CD4-positive, alpha-beta T cell treated with Interleukin-17A for 1 hour (primary cell): Measurements from ENCODE around the gene NPIPB6.

ENCODE experiments used
- DNase-seq: peaks from one replicate; pipeline ENCODE4 v3.0.0-alpha.2; 2020

The NPIPB6 gene

DNA sequence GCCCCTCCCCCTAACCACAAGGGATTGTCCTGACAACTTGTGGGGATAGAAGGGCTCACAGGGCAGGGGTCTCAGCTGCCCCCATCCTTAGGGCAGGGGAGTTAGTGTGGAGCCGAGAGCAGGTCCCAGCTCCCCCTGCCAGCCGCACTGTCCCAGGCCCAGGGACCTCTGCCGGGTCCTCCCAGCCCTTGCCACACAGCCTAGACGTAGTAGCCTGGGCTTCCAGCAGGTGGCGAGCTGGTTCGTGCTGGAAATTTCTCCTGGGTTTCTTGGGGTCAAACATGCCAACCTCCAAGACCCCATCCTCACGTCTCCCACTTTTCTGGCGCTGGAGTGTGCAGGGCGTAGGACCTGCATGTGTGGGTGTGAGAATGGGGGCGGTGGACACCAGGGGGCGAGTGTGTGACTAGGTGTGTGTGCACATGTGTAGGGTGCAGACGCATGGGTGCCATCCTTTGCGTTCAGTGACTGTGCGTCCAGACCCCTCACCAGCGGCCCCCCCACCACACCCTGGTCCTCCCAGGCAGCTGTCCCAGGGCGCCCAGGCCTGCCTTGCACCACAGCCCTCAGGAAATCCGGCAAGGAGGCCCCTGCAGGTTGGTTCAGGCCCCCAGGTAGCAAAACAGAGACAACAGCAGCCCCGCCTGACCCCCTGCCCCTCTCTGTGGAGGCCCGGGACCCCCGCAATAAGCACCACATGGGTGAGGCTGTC is 41.5 kb downstream of the NPIPB6 start:
- DNase-seq: peak; percentile 38

DNA sequence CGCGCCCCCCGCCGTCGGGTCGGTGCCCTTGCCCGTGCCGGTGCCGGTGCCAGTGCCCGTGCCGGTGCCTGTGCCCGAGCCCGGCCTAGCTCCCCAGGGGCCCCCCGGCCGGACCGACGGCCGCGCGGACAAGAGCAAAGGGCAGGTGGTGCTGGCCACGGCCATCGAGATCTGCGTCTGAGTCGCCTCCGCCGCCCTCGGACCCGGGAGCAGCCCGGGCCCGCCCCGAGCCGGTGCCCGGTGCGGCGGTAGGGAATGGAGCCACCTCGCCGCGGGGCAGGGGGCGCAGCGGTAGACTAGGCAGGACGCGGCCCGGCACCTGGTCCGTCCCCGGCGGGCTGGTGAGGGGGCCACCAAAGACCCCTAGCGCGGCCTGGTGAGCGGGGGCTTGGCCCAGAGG is 42.6 kb downstream of the NPIPB6 start:
- no peak for DNase-seq

- no peak for DNase-seq
Measured at GRCh38 chr16:28320023-28320561, 43.2 kb downstream of the NPIPB6 start.

- DNase-seq: no peak
Measured at GRCh38 chr16:28319476-28320022, 43.8 kb downstream of the NPIPB6 start.

DNA sequence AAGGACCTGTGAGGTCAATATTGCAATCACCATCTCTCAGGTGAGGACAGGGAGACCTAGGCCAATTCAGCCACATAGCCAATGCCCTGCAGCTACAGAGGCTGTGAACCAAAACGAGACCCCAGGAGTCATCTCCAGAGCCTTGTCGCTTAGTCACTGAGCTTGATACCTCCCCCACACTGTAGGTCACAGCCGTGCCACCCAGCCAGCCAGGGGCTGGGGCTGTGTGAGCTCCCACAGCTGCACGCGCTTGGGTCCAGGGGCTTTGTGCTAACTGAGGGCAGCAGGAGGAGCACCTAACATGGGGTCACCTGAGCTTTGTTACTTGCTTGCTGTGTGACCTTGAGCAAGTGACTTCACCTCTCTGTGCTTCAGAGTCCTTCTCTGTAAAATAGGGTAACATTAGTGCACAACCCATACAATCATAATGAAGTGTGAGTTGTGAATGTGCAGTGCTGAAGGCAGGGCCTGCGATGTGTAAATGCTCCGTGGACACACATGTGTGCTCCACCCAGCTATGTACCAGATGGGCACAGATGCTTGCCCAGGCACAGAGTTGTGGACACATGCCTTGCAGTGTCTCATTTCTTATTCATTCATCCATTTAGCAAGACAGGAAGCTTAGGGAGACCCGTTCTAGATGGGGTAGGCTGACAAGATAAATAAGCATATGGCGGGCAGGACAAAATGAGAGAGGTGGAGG is 45.1 kb downstream of the NPIPB6 start:
- DNase-seq: no peak

GRCh38 chr16:28317040-28317880 is 46.0 kb downstream of the NPIPB6 start:
- DNase-seq: peak; percentile 78

DNA sequence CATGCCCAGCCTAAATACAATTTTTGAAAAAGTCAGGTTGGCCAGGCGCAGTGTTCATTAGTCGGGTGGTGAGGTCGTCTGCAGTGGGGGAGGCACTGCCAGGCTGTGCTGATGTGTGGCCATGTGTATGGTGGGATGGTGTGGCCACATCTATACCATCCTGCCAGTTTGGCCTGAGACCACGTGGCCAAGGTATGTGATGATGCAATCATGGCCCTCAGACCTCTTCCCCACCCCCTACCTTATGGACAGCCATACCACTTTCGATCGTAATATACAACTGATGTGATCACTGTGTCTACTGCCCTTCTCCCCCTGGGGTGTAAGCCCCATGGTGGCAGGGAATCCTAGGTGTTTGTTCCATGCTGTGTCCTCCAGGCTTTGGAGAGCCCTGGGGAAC is 47.3 kb downstream of the NPIPB6 start:
- no peak for DNase-seq

- DNase-seq: no peak
Measured at GRCh38 chr16:28313587-28313986, 49.7 kb downstream of the NPIPB6 start.

GRCh38 chr16:28312327-28312726 is 51.0 kb downstream of the NPIPB6 start:
- no peak for DNase-seq

GRCh38 chr16:28311913-28312312 is 51.4 kb downstream of the NPIPB6 start:
- peak; percentile 29 for DNase-seq

DNA sequence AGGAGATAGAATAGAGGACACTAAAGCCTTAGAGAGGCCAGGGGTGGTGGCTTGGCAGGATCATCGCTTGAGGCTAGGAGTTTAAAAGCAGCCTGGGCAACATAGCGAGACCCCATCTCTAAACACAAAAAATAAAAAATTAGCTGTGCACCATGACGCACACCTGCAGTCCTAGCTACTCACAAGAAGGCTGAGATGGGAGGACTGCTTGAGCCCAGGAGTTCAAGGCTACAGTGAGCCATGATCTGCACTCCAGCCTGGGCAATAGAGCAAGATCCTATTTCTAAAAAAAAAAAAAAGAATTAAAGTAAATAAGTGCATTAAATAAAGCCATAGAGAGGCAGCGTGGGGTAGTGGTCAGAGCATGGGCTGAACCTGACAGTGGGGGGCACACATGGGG is 51.9 kb downstream of the NPIPB6 start:
- DNase-seq: no peak

DNA sequence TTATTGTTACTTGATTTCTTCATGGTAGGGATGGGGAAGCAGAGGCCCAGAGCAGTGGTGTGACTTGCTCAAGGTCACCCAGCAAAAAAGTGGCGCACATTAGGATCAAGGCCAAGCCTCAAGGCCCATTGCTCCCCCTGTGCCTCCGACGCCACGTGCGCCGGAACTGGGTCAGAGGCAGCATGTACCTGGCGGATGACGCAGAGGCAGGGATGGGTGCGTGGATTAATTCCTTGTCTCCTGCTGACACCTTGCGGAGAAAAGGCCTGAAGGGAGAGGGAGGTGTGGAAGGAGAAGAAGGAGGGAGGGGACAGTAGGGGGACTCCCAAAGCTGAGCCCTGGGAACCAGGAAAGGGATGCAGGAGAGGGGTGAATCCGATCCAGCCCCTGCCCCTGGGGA is 52.5 kb downstream of the NPIPB6 start:
- no peak for DNase-seq

GRCh38 chr16:28309811-28310311 is 53.4 kb downstream of the NPIPB6 start:
- peak; percentile 91 for DNase-seq

DNA sequence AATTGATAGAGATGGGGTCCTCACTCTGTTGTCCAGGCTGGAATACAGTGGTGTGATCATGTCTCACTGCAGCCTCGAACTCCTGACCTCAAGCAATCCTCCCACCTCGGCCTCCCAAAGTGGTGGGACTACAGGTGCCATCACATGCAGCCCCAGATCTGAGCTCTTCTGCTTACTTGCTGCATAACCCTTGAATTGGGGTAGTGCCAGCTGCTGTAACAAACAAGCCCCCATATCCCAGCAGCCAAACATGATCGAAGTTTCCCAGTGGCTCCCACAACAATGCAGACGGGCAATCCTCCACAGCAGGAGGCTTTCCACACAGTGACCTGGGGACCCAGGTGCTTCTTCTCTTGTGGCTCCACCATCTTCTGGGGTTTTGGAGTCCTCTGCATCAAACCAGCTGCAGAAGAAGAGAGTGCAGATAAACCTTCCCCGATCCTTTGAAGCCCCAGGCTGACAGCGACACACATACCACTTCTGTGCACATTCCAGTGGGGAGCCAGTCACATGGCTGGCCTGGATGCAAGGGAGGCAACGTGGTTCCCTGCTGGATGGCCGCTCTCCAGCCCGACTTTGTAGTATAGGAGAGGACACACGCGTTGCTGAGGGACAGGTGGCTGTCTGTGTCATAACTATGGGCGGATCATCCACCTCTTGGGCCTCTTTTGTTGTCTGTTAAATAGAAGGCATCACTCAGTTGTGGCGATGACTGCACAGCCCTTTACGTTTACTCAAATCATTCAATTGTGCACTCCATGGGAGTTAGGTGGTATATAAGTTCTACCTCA is 54.3 kb downstream of the NPIPB6 start:
- DNase-seq: no peak

GRCh38 chr16:28307936-28308335 is 55.4 kb downstream of the NPIPB6 start:
- DNase-seq: no peak

DNA sequence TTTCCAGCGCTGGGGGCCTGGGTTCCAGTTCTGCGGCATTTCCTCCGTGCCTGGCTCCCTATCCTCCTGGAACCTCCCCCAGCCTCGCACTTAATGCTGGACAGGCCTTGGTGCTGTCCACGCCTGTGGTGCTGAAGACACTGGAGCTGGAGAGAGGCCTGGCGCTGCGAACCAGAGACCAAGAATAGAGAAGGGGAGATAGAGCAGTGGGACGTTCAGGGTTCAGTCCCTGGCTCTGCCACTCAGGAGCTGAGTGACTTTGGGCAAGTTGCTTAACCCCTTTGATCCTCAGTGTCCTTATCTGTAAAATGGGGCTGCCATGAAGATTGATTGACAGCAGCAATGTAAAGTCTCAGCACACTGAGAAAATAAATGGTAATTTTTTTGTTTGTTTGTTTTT is 59.1 kb downstream of the NPIPB6 start:
- no peak for DNase-seq

- no peak for DNase-seq
Measured at GRCh38 chr16:28303132-28303531, 60.2 kb downstream of the NPIPB6 start.

GRCh38 chr16:28301620-28302019 is 61.7 kb downstream of the NPIPB6 start:
- DNase-seq: no peak

- no peak for DNase-seq
Measured at GRCh38 chr16:28301154-28301553, 62.2 kb downstream of the NPIPB6 start.

DNA sequence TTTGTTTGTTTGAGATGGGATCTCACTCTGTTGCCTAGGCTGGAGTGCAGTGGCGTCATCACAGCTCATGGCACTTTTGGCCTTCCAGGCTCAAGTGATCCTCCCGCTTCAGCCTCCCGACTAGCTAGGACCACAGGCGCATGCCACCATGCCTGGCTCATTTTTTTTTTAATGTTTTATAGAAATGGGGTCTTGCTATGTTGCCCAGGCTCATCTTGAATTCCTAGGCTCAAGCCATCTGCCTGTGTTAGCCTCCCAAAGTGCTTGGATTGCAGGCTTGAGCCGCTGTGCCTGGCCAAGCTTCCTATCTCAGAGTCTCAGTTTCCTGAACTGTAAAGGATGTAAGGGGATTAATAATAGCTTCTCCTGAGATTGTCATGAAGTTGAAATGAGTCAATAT is 63.0 kb downstream of the NPIPB6 start:
- no peak for DNase-seq

DNA sequence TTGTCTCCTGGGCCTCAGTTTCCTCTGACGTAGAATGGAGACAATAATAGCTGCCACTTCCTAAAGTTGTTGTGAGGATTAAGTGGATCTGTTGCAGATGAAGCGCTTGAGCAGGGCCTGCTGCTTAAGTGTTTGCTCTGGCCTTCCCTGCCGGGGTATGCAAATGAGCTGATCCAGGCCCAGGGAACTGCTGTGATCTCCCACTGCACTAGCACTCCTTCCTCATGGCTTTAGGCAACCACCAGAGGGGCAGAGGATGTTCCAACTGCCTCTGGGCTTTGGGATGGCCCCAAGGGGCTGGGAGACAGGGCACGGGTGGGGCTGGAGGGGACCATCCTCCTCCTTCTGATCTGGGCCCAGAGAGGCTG is 64.8 kb downstream of the NPIPB6 start:
- no peak for DNase-seq
